Nephron (organoid): ENCODE results near the gene KCNH2.

Experiments used
- H3K27ac Mint-ChIP-seq, 3 experiments: 2 replicates each; pipeline ENCODE4 v1.8.0; 2020; ENCODE audit warnings: mixed read lengths in 3 of 3, mild to moderate bottlenecking in 2 of 3, moderate library complexity in 1 of 3
- H3K27me3 Mint-ChIP-seq: 2 replicates; pipeline ENCODE4 v1.8.0; 2021; ENCODE audit warnings: low read depth, mild to moderate bottlenecking, moderate library complexity, mixed read lengths
- H3K36me3 Mint-ChIP-seq: 2 replicates; pipeline ENCODE4 v1.8.0; 2020; ENCODE audit warnings: low read depth, mixed read lengths
- H3K4me1 Mint-ChIP-seq: 2 replicates; pipeline ENCODE4 v1.8.0; 2020; ENCODE audit warnings: mixed read lengths
- H3K4me3 Mint-ChIP-seq, 3 experiments: 2 replicates each; pipeline ENCODE4 v1.8.0; 2020; ENCODE audit warnings: mild to moderate bottlenecking in 3 of 3, mixed read lengths in 3 of 3, moderate library complexity in 2 of 3
- H3K9me3 Mint-ChIP-seq: 2 replicates; pipeline ENCODE4 v1.8.0; 2020; ENCODE audit warnings: mixed read lengths
- TF ChIP-seq, protein P1 (sequence below), 3 experiments: fragments of 200-600 bp; sonication (generic); IDR thresholded peaks; one replicate each; pipeline ENCODE4 v1.5.0; 2021; ENCODE audit warnings: antibody characterized with exemption in 3 of 3; ENCODE audit not compliant: unreplicated experiment in 3 of 3

Gene KCNH2

DNA sequence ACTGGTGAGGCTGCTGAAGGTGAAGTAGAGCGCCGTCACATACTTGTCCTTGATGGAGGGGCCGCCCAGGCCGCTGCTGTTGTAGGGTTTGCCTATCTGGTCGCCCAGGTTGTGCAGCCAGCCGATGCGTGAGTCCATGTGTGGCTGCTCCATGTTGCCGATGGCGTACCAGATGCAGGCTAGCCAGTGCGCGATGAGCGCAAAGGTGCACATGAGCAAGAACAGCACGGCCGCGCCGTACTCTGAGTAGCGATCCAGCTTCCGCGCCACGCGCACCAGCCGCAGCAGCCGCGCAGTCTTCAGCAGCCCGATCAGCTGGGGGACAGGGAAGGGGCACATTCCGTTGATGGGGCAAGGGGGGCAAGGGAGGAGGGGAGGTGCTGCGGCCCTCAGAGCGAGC, 26.6 kb downstream of the KCNH2 start:
- peaks cover 11% of the 10 kb centered on the region for H3K36me3 Mint-ChIP-seq
- H3K27ac Mint-ChIP-seq: no peak overlapping the region
- TF ChIP-seq, protein P1, sequence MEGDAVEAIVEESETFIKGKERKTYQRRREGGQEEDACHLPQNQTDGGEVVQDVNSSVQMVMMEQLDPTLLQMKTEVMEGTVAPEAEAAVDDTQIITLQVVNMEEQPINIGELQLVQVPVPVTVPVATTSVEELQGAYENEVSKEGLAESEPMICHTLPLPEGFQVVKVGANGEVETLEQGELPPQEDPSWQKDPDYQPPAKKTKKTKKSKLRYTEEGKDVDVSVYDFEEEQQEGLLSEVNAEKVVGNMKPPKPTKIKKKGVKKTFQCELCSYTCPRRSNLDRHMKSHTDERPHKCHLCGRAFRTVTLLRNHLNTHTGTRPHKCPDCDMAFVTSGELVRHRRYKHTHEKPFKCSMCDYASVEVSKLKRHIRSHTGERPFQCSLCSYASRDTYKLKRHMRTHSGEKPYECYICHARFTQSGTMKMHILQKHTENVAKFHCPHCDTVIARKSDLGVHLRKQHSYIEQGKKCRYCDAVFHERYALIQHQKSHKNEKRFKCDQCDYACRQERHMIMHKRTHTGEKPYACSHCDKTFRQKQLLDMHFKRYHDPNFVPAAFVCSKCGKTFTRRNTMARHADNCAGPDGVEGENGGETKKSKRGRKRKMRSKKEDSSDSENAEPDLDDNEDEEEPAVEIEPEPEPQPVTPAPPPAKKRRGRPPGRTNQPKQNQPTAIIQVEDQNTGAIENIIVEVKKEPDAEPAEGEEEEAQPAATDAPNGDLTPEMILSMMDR (IDR thresholded peaks at IDR 0.05; ENCODE audit: unreplicated experiment in 3 of 3): no peak
- H3K4me1 Mint-ChIP-seq: peaks cover 41% of the 10 kb centered on the region
- H3K9me3 Mint-ChIP-seq: no peaks in the 10 kb centered on the region
- H3K4me3 Mint-ChIP-seq: no peak overlapping the region
- no peaks in the 10 kb centered on the region for H3K27me3 Mint-ChIP-seq

- TF ChIP-seq, protein P1 (IDR thresholded peaks at IDR 0.05; ENCODE audit: unreplicated experiment in 3 of 3): no peak
- Mint-ChIP-seq H3K4me1 (peaks cover 39% of the 10 kb centered on the region), H3K4me3 (no peak overlapping the region), H3K9me3 (no peaks in the 10 kb centered on the region), H3K27me3 (no peaks in the 10 kb centered on the region), H3K36me3 (peaks cover 11% of the 10 kb centered on the region), H3K27ac (no peak overlapping the region)
Observed at GRCh38 chr7:150951181-150951520, 27.0 kb downstream of the KCNH2 start.

DNA sequence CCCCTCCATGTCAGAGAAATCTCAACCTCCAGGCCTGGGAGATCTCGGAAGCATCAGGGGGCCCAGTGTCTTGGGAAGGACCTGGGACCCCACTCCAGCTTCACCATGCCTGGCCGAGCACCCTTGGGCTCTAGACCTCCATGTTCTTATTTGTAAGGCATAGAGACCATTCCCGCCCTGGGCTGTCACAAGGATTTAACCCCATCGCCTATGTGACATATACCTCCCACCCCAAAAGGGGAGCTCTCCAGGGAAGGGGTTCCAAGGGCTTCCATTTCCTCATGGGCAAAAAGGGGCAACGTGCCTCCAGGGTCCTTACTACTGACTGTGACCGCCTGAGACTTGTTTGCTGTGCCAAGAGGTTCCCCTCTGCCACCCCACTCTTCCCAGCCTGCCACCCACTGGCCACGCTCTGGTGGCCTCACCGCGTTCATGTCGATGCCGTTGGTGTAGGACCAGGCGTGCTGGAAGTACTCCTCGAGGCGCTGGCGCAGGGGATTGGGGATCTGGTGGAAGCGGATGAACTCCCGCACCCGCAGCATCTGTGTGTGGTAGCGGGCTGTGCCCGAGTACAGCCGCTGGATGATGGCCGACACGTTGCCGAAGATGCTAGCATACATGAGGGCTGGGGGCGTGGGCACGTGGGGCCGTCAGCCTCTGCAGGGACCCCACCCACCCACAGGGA, 27.5 kb downstream of the KCNH2 start:
- Mint-ChIP-seq H3K4me3 (no peak overlapping the region), H3K27me3 (no peaks in the 10 kb centered on the region), H3K9me3 (no peaks in the 10 kb centered on the region), H3K36me3 (peaks cover 9% of the 10 kb centered on the region), H3K4me1 (peaks cover 39% of the 10 kb centered on the region), H3K27ac (peak overlapping the region in 2 of 3 experiments; percentile 20 to 85)
- TF ChIP-seq, protein P1 (IDR thresholded peaks at IDR 0.05; ENCODE audit: unreplicated experiment in 3 of 3): no peak

GRCh38 chr7:150949971-150950491, 28.1 kb downstream of the KCNH2 start:
- H3K4me1 Mint-ChIP-seq: peaks cover 41% of the 10 kb centered on the region
- H3K9me3 Mint-ChIP-seq: no peaks in the 10 kb centered on the region
- H3K27me3 Mint-ChIP-seq: no peaks in the 10 kb centered on the region
- TF ChIP-seq, protein P1 (IDR thresholded peaks at IDR 0.05; ENCODE audit: unreplicated experiment in 3 of 3): no peak
- H3K27ac Mint-ChIP-seq: peak overlapping the region; percentile 85 to 91 (median 88)
- no peak overlapping the region for H3K4me3 Mint-ChIP-seq
- peaks cover 9% of the 10 kb centered on the region for H3K36me3 Mint-ChIP-seq

GRCh38 chr7:150949564-150949963, 28.6 kb downstream of the KCNH2 start:
- TF ChIP-seq, protein P1 (IDR thresholded peaks at IDR 0.05; ENCODE audit: unreplicated experiment in 3 of 3): no peak
- H3K27ac Mint-ChIP-seq: peak overlapping the region; percentile 85 to 91 (median 88)
- peaks cover 9% of the 10 kb centered on the region for H3K36me3 Mint-ChIP-seq
- peaks cover 37% of the 10 kb centered on the region for H3K4me1 Mint-ChIP-seq
- peak overlapping the region; percentile 31 to 53 (median 45) for H3K4me3 Mint-ChIP-seq
- H3K9me3 Mint-ChIP-seq: no peaks in the 10 kb centered on the region
- no peaks in the 10 kb centered on the region for H3K27me3 Mint-ChIP-seq

- H3K9me3 Mint-ChIP-seq: no peaks in the 10 kb centered on the region
- no peaks in the 10 kb centered on the region for H3K27me3 Mint-ChIP-seq
- TF ChIP-seq, protein P1 (IDR thresholded peaks at IDR 0.05; ENCODE audit: unreplicated experiment in 3 of 3): no peak
- H3K27ac Mint-ChIP-seq: peak overlapping the region; percentile 85 to 91 (median 88)
- H3K4me3 Mint-ChIP-seq: no peak overlapping the region
- H3K36me3 Mint-ChIP-seq: peaks cover 9% of the 10 kb centered on the region
- peaks cover 31% of the 10 kb centered on the region for H3K4me1 Mint-ChIP-seq
Observed at GRCh38 chr7:150948791-150949251, 29.3 kb downstream of the KCNH2 start.
